ENCODE results near the gene TAF11. TPM values are rescaled to one million over a fixed set of nuclear protein-coding genes. Genes with fewer than 3 reads are reported as not detected.

TAF11 gene
- total RNA-seq, 4 donors from 2014 or later: 12.8 to 24.8 (median 19.8) TPM

DNA sequence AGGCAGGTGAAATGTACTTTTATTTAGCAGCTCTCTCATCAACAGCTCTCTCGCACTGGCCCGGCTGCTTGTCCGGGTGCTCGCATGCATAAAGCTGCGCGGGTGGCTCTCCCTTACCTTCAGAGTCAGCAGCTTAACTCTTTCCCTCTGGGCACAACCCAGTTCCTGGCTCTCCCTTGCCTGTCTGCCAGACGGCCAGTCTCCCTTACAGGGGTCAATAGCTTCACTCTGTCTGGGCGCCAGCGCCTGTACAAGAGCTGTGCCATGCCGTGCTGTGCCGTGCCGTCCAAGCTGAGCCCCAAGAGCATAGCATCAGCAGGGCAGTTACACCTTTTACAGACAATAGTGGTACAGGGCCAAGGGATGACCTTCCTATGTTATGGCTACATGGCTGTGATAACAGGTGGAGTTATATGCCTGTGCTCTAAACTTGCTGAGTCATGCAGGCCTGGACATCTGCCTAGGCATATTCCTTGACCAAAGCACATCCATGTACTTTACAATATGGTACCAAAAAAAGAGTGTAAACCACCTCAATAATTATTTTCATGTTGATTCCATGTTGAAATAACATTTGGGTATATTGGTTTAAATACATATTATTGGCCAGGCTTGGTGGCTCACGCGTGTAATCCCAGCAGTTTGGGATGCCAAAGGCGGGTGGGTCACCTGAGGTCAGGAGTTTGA lies 48.0 kb downstream of the TAF11 start:
- TF ChIP-seq POLR2A (IDR thresholded peaks at IDR 0.05): no peak
- TF ChIP-seq, protein P1, sequence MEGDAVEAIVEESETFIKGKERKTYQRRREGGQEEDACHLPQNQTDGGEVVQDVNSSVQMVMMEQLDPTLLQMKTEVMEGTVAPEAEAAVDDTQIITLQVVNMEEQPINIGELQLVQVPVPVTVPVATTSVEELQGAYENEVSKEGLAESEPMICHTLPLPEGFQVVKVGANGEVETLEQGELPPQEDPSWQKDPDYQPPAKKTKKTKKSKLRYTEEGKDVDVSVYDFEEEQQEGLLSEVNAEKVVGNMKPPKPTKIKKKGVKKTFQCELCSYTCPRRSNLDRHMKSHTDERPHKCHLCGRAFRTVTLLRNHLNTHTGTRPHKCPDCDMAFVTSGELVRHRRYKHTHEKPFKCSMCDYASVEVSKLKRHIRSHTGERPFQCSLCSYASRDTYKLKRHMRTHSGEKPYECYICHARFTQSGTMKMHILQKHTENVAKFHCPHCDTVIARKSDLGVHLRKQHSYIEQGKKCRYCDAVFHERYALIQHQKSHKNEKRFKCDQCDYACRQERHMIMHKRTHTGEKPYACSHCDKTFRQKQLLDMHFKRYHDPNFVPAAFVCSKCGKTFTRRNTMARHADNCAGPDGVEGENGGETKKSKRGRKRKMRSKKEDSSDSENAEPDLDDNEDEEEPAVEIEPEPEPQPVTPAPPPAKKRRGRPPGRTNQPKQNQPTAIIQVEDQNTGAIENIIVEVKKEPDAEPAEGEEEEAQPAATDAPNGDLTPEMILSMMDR (IDR thresholded peaks at IDR 0.05): no peak
- H3K36me3 ChIP-seq: no peaks in the 10 kb centered on the region
- no peak for DNase-seq
- intact Hi-C loops (cut with DNase I; ENCODE audit: low total_unique reads): no loop called here
- H3K4me3 ChIP-seq: no peak overlapping the region
- no peaks in the 10 kb centered on the region for H3K27me3 ChIP-seq
- no peaks in the 10 kb centered on the region for H3K9me3 ChIP-seq
- H3K27ac ChIP-seq: no peak overlapping the region
- no peaks in the 10 kb centered on the region for H3K4me1 ChIP-seq

DNA sequence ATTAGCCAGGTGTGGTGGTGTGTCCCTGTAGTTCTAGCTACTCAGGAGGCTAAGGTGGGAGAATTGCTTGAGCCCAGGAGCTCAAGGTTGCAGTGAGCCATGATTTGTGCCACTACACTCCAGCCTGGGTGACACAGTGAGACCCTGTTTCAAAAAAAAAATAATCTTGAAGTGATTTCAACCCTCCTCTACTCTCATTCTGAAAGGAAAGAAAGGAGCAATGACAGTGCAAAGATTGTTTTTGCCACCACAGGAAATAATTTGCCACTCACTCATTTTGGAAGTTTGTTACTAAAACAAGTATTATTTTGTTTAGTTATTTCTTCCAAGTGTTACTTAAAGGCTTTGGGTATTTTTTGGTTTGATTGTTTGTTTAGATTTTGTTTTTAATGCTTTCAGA lies 50.3 kb downstream of the TAF11 start:
- DNase-seq: no peak
- H3K27ac ChIP-seq: no peak overlapping the region
- TF ChIP-seq POLR2A (IDR thresholded peaks at IDR 0.05): no peak
- TF ChIP-seq, protein P1 (IDR thresholded peaks at IDR 0.05): no peak
- H3K27me3 ChIP-seq: no peaks in the 10 kb centered on the region
- H3K36me3 ChIP-seq: no peaks in the 10 kb centered on the region
- no peaks in the 10 kb centered on the region for H3K4me1 ChIP-seq
- intact Hi-C loops (cut with DNase I; ENCODE audit: low total_unique reads): no loop called here
- H3K4me3 ChIP-seq: no peak overlapping the region
- H3K9me3 ChIP-seq: no peaks in the 10 kb centered on the region

DNA sequence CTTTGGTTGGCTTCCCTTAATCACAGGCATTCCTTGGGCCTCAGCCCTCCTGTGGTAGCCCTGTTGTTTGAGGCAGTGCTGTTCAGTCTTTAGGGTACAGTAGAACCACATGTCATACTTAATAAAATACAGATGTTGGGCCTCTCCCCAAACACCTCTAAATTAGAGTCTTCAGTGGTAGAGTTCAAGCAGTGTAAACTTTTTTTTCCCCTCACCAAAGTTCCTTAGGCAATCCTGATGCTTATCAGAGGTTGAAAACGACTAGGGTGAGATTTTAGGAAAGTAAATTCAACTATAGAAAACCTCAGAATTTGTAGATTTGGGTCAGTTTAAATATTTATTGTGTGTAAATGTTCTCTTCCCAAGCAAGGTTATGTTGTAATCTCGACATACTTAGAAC lies 51.4 kb downstream of the TAF11 start:
- no peaks in the 10 kb centered on the region for H3K36me3 ChIP-seq
- intact Hi-C loops (cut with DNase I; ENCODE audit: low total_unique reads): no loop called here

DNA sequence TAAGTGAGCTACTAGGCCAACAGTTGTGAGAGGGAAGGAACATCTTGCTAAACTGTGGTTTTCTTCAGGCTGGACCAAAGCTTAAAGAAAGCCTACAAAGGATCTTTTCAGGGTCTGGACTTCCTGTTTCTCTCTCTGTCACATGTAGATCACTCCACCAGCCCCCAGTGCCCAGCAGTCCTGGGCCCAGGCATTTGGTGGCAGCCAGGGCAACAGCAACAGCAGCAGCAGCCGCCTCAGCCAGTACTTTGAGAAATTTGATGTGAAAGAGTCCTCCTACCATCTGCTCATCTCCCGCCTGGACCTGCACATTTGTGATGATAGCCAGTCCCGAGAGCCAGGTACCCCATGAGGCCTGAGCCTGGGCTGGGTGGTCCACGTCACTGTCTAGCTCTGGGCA lies 51.8 kb downstream of the TAF11 start:
- no peaks in the 10 kb centered on the region for H3K9me3 ChIP-seq
- H3K27ac ChIP-seq: no peak overlapping the region
- no peaks in the 10 kb centered on the region for H3K36me3 ChIP-seq
- no peak for DNase-seq
- no peaks in the 10 kb centered on the region for H3K4me1 ChIP-seq
- H3K4me3 ChIP-seq: no peak overlapping the region
- TF ChIP-seq, protein P1 (IDR thresholded peaks at IDR 0.05): no peak
- TF ChIP-seq POLR2A (IDR thresholded peaks at IDR 0.05): no peak
- intact Hi-C loops (cut with DNase I; ENCODE audit: low total_unique reads): no loop called here
- no peaks in the 10 kb centered on the region for H3K27me3 ChIP-seq

More for the DNA sequence above, 51.4 kb downstream of the TAF11 start:
- no peaks in the 10 kb centered on the region for H3K27me3 ChIP-seq
- no peak for DNase-seq
- no peak for TF ChIP-seq POLR2A (IDR thresholded peaks at IDR 0.05)
- TF ChIP-seq, protein P1 (IDR thresholded peaks at IDR 0.05): no peak
- no peaks in the 10 kb centered on the region for H3K4me1 ChIP-seq
- no peak overlapping the region for H3K27ac ChIP-seq
- no peak overlapping the region for H3K4me3 ChIP-seq
- H3K9me3 ChIP-seq: no peaks in the 10 kb centered on the region

DNA sequence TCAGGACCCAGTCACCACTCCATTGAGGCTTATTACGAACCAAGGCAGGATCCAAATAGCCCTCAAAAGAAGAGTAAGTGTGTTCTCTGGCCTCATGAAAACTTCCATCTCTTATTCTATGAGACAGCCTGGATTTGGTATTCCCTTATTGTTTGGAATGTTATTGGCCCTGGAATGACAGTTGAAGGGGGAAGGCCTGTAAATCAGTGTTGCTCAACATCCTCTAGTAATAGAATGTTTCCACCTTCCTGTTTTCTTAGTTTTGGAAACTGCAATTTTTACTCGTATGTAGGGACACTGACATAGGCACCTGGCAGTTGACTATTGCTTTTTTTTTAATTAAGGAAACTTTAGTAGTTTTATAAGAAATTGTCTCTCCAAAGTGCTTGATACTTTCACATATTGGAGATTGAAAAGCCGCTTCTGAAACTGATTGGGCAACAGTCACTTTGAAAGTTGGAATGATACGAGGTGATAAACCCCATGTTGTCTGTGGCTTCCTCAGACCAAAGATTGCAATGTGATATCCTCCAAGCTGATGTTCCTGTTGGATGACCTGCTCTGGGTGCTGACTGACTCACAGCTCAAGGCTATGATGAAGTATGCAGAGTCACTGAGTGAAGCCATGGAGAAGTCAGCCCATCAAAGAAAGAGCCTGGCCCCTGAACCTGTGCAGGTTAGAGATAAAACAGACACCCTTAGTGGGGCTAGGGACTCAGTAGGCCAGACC lies 52.9 kb downstream of the TAF11 start:
- no peak for DNase-seq
- TF ChIP-seq, protein P1 (IDR thresholded peaks at IDR 0.05): no peak
- no peaks in the 10 kb centered on the region for H3K4me1 ChIP-seq
- no peaks in the 10 kb centered on the region for H3K36me3 ChIP-seq
- H3K27ac ChIP-seq: no peak overlapping the region
- H3K27me3 ChIP-seq: no peaks in the 10 kb centered on the region
- intact Hi-C loops (cut with DNase I; ENCODE audit: low total_unique reads): no loop called here
- H3K9me3 ChIP-seq: no peaks in the 10 kb centered on the region
- H3K4me3 ChIP-seq: no peak overlapping the region
